GM23338 (cell line): Measurements from ENCODE around the gene HMGN3. TPM values are rescaled to one million over a fixed set of nuclear protein-coding genes. Genes with fewer than 3 reads are reported as not detected.
"Not testable (repeated sequence)": the region's sequence is repeated elsewhere in the genome, so short reads cannot be mapped to it uniquely, and the experiment has no call there.

Experiments used
- ATAC-seq: fragments of 200-7000 bp; cut with Tn5 transposase; 3 replicates; pipeline ENCODE4 v1.9.1; 2020
- DNase-seq: peaks from one replicate; pipeline ENCODE4 v3.0.0-alpha.2; 2015; ENCODE audit warnings: low spot score
- H2AFZ ChIP-seq: fragments of 200-600 bp; sonication (generic); 2 replicates; pipeline ENCODE4 v1.8.0; 2016; ENCODE audit warnings: antibody characterized with exemption, mild to moderate bottlenecking, moderate library complexity
- H3F3A ChIP-seq: fragments of 200-600 bp; sonication (generic); replicated peaks from 2 replicates; pipeline ENCODE4 v1.8.0; 2017; ENCODE audit warnings: antibody characterized with exemption, mixed run types, low read depth
- H3K27ac ChIP-seq: fragments of 200-600 bp; sonication (generic); 2 replicates; pipeline ENCODE4 v1.6.1; 2016; ENCODE audit warnings: low read depth
- H3K27me3 ChIP-seq: fragments of 200-600 bp; sonication (generic); 2 replicates; pipeline ENCODE4 v1.8.0; 2016; ENCODE audit warnings: mild to moderate bottlenecking, mixed run types, moderate library complexity; ENCODE audit not compliant: insufficient read depth
- H3K36me3 ChIP-seq: fragments of 200-600 bp; sonication (generic); 2 replicates; pipeline ENCODE4 v1.8.0; 2016; ENCODE audit warnings: mild to moderate bottlenecking; ENCODE audit not compliant: insufficient read depth
- H3K4me1 ChIP-seq: fragments of 200-600 bp; sonication (generic); 2 replicates; pipeline ENCODE4 v1.8.0; 2016; ENCODE audit warnings: mild to moderate bottlenecking, moderate library complexity; ENCODE audit not compliant: insufficient read depth
- H3K4me2 ChIP-seq: fragments of 200-600 bp; sonication (generic); 2 replicates; pipeline ENCODE4 v1.7.1; 2017; ENCODE audit warnings: mixed run types
- H3K4me3 ChIP-seq: fragments of 200-600 bp; sonication (generic); 2 replicates; pipeline ENCODE4 v1.6.1; 2016; ENCODE audit warnings: mixed run types
- H3K79me2 ChIP-seq: fragments of 200-600 bp; sonication (generic); replicated peaks from 2 replicates; pipeline ENCODE4 v1.8.0; 2017; ENCODE audit warnings: mild to moderate bottlenecking; ENCODE audit not compliant: insufficient read depth
- H3K9me2 ChIP-seq: fragments of 200-600 bp; sonication (generic); 2 replicates; pipeline ENCODE4 v1.8.0; 2017; ENCODE audit not compliant: insufficient read depth
- H4K20me1 ChIP-seq: fragments of 200-600 bp; sonication (generic); replicated peaks from 2 replicates; pipeline ENCODE4 v1.8.0; 2017; ENCODE audit warnings: mild to moderate bottlenecking; ENCODE audit not compliant: insufficient read depth
- H3K27ac Mint-ChIP-seq: 2 replicates; pipeline ENCODE4 v1.8.0; 2020; ENCODE audit warnings: inconsistent platforms, mild to moderate bottlenecking, moderate library complexity, mixed read lengths
- H3K27me3 Mint-ChIP-seq: 3 replicates; pipeline ENCODE4 v1.8.0; 2022; ENCODE audit warnings: low read depth, mild to moderate bottlenecking, moderate library complexity, mixed read lengths, inconsistent platforms; ENCODE audit not compliant: insufficient read depth, poor library complexity
- H3K36me3 Mint-ChIP-seq: 3 replicates; pipeline ENCODE4 v1.8.0; 2021; ENCODE audit warnings: low read depth, mild to moderate bottlenecking, inconsistent platforms, moderate library complexity, mixed read lengths
- H3K4me1 Mint-ChIP-seq: 3 replicates; pipeline ENCODE4 v1.8.0; 2020; ENCODE audit warnings: mild to moderate bottlenecking, inconsistent platforms, mixed read lengths
- H3K4me3 Mint-ChIP-seq: 3 replicates; pipeline ENCODE4 v1.8.0; 2021; ENCODE audit warnings: moderate library complexity, mild to moderate bottlenecking, inconsistent platforms, mixed read lengths
- H3K9me3 Mint-ChIP-seq: 3 replicates; pipeline ENCODE4 v1.8.0; 2020; ENCODE audit warnings: moderate library complexity, mild to moderate bottlenecking, inconsistent platforms, mixed read lengths
- CREB1 ChIP-seq: fragments of 250-450 bp; sonication (Bioruptor Pico); IDR thresholded peaks from 2 replicates; pipeline ENCODE4 v1.5.0; 2020; ENCODE audit warnings: low read depth, mild to moderate bottlenecking, moderate library complexity
- EZH2 ChIP-seq: fragments of 200-600 bp; sonication (generic); IDR thresholded peaks from one replicate; pipeline ENCODE4 v1.8.0; 2017; ENCODE audit warnings: antibody characterized with exemption, mild to moderate bottlenecking, low read depth; ENCODE audit not compliant: unreplicated experiment
- EZH2phosphoT487 ChIP-seq: fragments of 200-600 bp; sonication (generic); IDR thresholded peaks from one replicate; pipeline ENCODE4 v1.8.1; 2018; ENCODE audit warnings: antibody characterized with exemption; ENCODE audit not compliant: unreplicated experiment
- JUNB ChIP-seq: IDR thresholded peaks from one replicate; pipeline ENCODE4 v1.6.1; 2016; ENCODE audit warnings: antibody characterized with exemption; ENCODE audit not compliant: unreplicated experiment
- NANOG ChIP-seq: IDR thresholded peaks from 2 replicates; pipeline ENCODE4 v1.6.1; 2016; ENCODE audit warnings: antibody characterized with exemption, borderline replicate concordance
- POLR2AphosphoS5 ChIP-seq: IDR thresholded peaks from 2 replicates; pipeline ENCODE4 v1.6.1; 2016; ENCODE audit warnings: antibody characterized with exemption, low read depth
- ZNF331 ChIP-seq: fragments of 250-450 bp; sonication (Bioruptor Pico); IDR thresholded peaks from 2 replicates; pipeline ENCODE4 v1.5.0; 2020; ENCODE audit warnings: low read depth, mild to moderate bottlenecking, moderate library complexity
- polyA plus RNA-seq: library from polyadenylated mRNA; unstranded; fragments of >200 nt; fragmentation: Nextera tagmentation; extraction: Ambion mirVana; gene quantifications from 2 replicates; pipeline ENCODE4 v1.2.1, GENCODE V29; 2016
- total RNA-seq: library from RNA; depleted of rRNA; stranded (reverse); fragments of >200 nt; shearing (Covaris generic); gene quantifications from 2 replicates; pipeline ENCODE4 v1.2.3, GENCODE V29; 2014
- TF ChIP-seq, protein P1 (sequence below): IDR thresholded peaks from one replicate; pipeline ENCODE4 v1.6.1; 2018; ENCODE audit warnings: antibody characterized with exemption; ENCODE audit not compliant: unreplicated experiment
- TF ChIP-seq, protein P2 (sequence below): fragments of 250-450 bp; sonication (Bioruptor Pico); IDR thresholded peaks from 2 replicates; pipeline ENCODE4 v1.5.0; 2020; ENCODE audit warnings: mild to moderate bottlenecking, moderate library complexity

HMGN3 gene
- total and polyA plus RNA-seq, 2 experiments from 2014 or later, result 166 to 956 TPM

DNA sequence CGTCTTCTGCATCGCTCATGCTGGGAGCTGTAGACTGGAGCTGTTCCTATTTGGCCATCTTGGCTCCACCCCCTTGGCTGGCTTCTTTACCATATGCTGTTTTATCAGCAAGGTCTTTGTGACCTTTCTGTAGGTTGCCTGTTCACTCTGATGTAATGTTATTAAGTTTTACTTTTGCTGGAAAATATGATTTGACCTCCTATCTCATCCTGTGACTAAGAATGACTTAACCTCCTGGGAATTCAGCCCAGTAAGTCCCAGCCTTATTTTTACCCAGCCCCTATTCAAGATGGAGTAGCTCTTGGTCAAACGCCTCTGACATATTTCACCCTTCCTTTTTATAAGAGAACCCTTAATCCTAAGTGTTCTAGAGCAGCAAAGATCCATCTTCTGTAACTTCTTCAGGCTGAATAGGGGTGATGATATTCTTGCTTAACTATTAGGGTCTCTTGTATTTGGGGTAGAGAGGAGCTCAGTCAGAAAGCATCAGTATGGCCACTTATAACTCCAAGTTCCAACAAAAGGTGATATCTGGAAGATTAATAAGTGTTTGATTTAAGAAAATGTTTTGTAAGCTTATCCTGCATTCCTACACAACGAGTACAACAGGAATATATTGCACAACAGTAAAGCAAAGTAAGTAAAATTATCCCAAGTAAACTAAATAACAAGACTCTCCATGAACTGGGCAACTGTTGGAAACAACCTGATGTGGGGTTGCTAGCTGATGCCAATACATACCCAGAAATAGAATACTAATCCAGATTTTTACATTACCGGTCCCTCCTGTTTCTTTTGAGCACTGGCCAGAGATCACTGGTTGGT lies 23.1 kb upstream of the HMGN3 start:
- no peak overlapping the region for H3K4me3 Mint-ChIP-seq
- Histone ChIP-seq H4K20me1 (no peaks in the 10 kb centered on the region), H3K27me3 (no peaks in the 10 kb centered on the region), H3K9me2 (peaks cover 13% of the 10 kb centered on the region), H3K36me3 (no peaks in the 10 kb centered on the region), H2AFZ (no peak overlapping the region), H3K4me2 (no peak overlapping the region), H3F3A (no peaks in the 10 kb centered on the region), H3K4me1 (no peaks in the 10 kb centered on the region), H3K4me3 (no peak overlapping the region), H3K27ac (no peak overlapping the region), H3K79me2 (no peaks in the 10 kb centered on the region)
- TF ChIP-seq, protein P1, sequence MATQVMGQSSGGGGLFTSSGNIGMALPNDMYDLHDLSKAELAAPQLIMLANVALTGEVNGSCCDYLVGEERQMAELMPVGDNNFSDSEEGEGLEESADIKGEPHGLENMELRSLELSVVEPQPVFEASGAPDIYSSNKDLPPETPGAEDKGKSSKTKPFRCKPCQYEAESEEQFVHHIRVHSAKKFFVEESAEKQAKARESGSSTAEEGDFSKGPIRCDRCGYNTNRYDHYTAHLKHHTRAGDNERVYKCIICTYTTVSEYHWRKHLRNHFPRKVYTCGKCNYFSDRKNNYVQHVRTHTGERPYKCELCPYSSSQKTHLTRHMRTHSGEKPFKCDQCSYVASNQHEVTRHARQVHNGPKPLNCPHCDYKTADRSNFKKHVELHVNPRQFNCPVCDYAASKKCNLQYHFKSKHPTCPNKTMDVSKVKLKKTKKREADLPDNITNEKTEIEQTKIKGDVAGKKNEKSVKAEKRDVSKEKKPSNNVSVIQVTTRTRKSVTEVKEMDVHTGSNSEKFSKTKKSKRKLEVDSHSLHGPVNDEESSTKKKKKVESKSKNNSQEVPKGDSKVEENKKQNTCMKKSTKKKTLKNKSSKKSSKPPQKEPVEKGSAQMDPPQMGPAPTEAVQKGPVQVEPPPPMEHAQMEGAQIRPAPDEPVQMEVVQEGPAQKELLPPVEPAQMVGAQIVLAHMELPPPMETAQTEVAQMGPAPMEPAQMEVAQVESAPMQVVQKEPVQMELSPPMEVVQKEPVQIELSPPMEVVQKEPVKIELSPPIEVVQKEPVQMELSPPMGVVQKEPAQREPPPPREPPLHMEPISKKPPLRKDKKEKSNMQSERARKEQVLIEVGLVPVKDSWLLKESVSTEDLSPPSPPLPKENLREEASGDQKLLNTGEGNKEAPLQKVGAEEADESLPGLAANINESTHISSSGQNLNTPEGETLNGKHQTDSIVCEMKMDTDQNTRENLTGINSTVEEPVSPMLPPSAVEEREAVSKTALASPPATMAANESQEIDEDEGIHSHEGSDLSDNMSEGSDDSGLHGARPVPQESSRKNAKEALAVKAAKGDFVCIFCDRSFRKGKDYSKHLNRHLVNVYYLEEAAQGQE, result no peak
- no peak for TF ChIP-seq NANOG
- TF ChIP-seq EZH2phosphoT487, result no peak
- TF ChIP-seq CREB1 (CRISPR knock-in tag), result no peak
- TF ChIP-seq, protein P2, sequence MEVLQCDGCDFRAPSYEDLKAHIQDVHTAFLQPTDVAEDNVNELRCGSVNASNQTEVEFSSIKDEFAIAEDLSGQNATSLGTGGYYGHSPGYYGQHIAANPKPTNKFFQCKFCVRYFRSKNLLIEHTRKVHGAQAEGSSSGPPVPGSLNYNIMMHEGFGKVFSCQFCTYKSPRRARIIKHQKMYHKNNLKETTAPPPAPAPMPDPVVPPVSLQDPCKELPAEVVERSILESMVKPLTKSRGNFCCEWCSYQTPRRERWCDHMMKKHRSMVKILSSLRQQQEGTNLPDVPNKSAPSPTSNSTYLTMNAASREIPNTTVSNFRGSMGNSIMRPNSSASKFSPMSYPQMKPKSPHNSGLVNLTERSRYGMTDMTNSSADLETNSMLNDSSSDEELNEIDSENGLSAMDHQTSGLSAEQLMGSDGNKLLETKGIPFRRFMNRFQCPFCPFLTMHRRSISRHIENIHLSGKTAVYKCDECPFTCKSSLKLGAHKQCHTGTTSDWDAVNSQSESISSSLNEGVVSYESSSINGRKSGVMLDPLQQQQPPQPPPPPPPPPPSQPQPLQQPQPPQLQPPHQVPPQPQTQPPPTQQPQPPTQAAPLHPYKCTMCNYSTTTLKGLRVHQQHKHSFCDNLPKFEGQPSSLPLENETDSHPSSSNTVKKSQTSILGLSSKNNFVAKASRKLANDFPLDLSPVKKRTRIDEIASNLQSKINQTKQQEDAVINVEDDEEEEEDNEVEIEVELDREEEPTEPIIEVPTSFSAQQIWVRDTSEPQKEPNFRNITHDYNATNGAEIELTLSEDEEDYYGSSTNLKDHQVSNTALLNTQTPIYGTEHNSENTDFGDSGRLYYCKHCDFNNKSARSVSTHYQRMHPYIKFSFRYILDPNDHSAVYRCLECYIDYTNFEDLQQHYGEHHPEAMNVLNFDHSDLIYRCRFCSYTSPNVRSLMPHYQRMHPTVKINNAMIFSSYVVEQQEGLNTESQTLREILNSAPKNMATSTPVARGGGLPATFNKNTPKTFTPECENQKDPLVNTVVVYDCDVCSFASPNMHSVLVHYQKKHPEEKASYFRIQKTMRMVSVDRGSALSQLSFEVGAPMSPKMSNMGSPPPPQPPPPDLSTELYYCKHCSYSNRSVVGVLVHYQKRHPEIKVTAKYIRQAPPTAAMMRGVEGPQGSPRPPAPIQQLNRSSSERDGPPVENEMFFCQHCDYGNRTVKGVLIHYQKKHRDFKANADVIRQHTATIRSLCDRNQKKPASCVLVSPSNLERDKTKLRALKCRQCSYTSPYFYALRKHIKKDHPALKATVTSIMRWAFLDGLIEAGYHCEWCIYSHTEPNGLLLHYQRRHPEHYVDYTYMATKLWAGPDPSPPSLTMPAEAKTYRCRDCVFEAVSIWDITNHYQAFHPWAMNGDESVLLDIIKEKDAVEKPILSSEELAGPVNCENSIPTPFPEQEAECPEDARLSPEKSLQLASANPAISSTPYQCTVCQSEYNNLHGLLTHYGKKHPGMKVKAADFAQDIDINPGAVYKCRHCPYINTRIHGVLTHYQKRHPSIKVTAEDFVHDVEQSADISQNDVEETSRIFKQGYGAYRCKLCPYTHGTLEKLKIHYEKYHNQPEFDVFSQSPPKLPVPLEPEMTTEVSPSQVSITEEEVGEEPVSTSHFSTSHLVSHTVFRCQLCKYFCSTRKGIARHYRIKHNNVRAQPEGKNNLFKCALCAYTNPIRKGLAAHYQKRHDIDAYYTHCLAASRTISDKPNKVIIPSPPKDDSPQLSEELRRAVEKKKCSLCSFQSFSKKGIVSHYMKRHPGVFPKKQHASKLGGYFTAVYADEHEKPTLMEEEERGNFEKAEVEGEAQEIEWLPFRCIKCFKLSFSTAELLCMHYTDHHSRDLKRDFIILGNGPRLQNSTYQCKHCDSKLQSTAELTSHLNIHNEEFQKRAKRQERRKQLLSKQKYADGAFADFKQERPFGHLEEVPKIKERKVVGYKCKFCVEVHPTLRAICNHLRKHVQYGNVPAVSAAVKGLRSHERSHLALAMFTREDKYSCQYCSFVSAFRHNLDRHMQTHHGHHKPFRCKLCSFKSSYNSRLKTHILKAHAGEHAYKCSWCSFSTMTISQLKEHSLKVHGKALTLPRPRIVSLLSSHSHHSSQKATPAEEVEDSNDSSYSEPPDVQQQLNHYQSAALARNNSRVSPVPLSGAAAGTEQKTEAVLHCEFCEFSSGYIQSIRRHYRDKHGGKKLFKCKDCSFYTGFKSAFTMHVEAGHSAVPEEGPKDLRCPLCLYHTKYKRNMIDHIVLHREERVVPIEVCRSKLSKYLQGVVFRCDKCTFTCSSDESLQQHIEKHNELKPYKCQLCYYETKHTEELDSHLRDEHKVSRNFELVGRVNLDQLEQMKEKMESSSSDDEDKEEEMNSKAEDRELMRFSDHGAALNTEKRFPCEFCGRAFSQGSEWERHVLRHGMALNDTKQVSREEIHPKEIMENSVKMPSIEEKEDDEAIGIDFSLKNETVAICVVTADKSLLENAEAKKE (CRISPR knock-in tag), result no peak
- TF ChIP-seq EZH2, result no peak
- no peak for TF ChIP-seq JUNB
- TF ChIP-seq ZNF331, result no peak
- TF ChIP-seq POLR2AphosphoS5, result no peak
- DNase-seq (no peak), ATAC-seq (no peak)
- peaks cover 22% of the 10 kb centered on the region; the same call in 1 of the 3 replicates for H3K36me3 Mint-ChIP-seq
- peaks cover 34% of the 10 kb centered on the region for H3K9me3 Mint-ChIP-seq
- H3K4me1 Mint-ChIP-seq, result no peaks in the 10 kb centered on the region; the same call in 2 of the 3 replicates
- H3K27ac Mint-ChIP-seq, result no peak overlapping the region
- H3K27me3 Mint-ChIP-seq, result peaks cover 3% of the 10 kb centered on the region

DNA sequence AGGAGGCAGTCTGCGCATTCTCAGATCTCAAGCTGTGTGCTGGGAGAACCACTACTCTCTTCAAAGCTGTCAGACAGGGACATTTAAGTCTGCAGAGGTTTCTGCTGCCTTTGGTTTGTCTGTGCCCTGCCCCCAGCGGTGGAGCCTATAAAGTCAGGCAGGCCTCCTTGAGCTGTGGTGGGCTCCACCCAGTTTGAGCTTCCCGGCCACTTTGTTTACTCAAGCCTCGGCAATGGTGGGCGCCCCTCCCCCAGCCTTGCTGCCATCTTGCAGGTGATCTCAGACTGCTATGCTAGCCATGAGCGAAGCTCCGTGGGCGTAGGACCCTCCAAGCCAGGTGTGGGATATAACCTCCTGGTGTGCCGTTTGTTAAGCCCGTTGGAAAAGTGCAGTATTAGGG lies 22.3 kb upstream of the HMGN3 start:
- H3K27ac Mint-ChIP-seq, H3K27ac ChIP-seq, H3K4me1 ChIP-seq, H3K27me3 ChIP-seq, H3K4me1 Mint-ChIP-seq, DNase-seq, H3K36me3 ChIP-seq, H3F3A ChIP-seq, ATAC-seq, H3K4me3 ChIP-seq, H3K27me3 Mint-ChIP-seq, H3K4me3 Mint-ChIP-seq, H3K4me2 ChIP-seq, H3K79me2 ChIP-seq, H4K20me1 ChIP-seq, H3K9me2 ChIP-seq, H2AFZ ChIP-seq: not testable (repeated sequence)
- peaks cover 34% of the 10 kb centered on the region for H3K9me3 Mint-ChIP-seq
- H3K36me3 Mint-ChIP-seq, result peaks cover 22% of the 10 kb centered on the region; the same call in 1 of the 3 replicates
